ENCODE measurements around the gene PPM1B.
"Not testable (repeated sequence)": the region's sequence is repeated elsewhere in the genome, so short reads cannot be mapped to it uniquely, and the experiment has no call there.

- TF ChIP-seq POLR2AphosphoS5, POLR2A (IDR thresholded peaks at IDR 0.05): not testable (repeated sequence)
- TF ChIP-seq, protein P1, sequence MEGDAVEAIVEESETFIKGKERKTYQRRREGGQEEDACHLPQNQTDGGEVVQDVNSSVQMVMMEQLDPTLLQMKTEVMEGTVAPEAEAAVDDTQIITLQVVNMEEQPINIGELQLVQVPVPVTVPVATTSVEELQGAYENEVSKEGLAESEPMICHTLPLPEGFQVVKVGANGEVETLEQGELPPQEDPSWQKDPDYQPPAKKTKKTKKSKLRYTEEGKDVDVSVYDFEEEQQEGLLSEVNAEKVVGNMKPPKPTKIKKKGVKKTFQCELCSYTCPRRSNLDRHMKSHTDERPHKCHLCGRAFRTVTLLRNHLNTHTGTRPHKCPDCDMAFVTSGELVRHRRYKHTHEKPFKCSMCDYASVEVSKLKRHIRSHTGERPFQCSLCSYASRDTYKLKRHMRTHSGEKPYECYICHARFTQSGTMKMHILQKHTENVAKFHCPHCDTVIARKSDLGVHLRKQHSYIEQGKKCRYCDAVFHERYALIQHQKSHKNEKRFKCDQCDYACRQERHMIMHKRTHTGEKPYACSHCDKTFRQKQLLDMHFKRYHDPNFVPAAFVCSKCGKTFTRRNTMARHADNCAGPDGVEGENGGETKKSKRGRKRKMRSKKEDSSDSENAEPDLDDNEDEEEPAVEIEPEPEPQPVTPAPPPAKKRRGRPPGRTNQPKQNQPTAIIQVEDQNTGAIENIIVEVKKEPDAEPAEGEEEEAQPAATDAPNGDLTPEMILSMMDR (IDR thresholded peaks at IDR 0.05): not testable (repeated sequence)
Observed at GRCh38 chr2:44133602-44134001, 35.1 kb upstream of the PPM1B start.
